Inflammatory macrophage treated with lipopolysaccharide for 4 hours (primary cell): Measurements from ENCODE around the gene HIC1.
A peak's percentile ranks its signal among the peaks of the same experiment; 100 is the strongest.

Experiments used
- DNase-seq: peaks from one replicate; pipeline ENCODE4 v3.0.0-alpha.2; 2020

Gene HIC1

DNA sequence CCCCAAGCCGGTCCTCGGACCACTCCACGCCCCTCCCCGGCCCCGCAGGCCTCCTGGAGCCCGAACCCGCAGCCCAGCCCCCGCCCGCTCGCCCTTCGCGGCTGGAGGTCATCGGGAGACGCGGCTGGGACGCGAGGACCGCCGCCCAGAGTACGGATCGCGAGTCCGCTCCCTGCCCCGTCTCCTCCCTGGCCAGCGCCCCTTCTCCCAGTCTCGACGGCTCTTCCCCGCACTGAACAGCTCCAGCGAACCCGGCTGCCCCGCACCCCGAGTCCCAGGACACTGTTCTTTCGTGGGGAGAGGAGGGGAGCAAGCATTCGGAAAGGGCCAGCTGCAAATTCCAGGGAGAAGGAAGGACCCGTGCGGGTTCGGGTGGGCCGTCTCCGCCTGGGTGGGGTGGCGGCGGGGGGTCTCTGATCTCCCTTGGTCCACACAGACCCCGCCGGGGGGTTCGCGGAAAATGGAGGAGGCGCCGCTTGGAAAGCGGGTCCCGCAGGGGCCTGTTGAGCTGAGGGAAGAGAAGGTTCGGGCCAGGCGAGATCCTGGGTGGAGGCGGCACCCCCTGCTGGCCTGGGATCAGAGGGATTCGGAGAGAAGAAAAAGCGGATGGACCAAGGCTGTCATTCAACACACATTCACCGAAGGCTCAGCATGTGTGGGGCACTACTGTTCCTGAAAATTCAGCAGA, 29.1 kb upstream of the HIC1 start:
- DNase-seq, result peak; percentile 57

DNA sequence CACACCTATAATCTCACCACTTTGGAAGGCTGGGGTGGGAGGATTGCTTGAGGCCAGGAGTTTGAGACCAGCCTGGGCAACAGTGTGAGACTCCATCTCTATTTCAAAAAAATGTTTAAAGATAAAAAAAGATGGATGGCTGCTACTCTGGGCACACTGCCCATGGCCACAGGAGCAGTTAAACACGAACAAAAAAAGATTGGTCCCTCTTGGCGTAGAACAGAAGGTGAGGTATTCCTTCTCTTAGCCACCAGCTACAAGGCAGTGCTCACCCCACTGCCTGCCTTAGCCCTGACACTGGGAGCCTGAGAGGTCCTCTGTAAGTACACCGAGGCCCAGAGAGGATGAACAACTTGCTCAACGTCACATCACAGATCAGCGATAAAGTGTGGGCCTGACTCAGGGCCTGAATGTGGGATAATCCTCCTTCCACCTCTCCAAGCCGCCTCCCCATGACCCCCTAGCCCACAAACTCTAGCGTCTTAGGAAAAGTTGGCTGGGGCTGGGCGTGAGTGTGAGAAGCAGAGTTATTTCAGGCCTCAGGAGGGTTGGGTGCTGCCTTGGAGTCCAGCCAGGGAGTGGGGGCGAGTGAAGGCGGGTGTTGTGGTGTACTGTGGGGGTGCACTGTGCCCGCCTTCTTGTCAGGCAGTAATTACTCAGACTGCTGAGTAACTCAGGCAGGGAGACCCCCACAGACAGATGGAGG, 27.2 kb upstream of the HIC1 start:
- no peak for DNase-seq

DNA sequence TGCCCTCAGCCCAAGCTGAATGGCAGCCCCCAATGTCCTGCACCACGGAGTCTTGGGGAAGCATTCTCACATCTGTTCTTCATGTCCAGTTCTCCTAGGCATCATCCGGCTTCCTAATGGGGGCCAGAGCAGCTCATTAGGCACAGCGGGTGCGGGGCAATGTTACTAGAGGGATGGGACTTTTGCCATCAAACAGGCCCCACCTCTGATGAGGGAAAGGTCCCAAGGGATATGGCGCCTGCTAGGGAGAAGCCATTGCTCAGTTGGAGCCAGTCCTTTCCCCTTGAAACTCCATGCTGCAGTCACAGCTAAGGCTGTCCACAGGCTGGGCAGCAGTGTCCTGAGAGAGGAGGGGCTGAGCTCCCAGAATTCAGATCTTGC, 26.7 kb upstream of the HIC1 start:
- no peak for DNase-seq

DNA sequence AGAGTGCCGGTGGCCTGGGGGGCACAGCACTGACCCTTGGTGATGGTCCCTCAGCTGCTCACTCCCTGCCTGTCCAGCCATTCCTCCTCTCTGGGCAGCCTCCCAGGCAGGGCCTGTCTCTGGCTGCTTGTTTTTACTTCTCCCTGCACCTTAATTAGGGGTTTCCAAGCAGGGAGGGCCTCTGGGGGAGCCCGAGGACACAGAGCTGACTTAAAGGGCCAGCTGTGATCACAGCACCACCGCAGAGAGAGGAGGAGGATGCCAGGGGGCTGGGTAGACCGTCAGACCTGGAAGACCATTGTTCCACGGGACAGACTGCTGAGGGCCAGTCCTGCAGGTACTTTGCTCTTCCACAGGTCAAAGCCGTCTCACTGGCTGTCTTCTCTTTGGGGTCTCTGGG, 26.2 kb upstream of the HIC1 start:
- DNase-seq, result no peak

DNA sequence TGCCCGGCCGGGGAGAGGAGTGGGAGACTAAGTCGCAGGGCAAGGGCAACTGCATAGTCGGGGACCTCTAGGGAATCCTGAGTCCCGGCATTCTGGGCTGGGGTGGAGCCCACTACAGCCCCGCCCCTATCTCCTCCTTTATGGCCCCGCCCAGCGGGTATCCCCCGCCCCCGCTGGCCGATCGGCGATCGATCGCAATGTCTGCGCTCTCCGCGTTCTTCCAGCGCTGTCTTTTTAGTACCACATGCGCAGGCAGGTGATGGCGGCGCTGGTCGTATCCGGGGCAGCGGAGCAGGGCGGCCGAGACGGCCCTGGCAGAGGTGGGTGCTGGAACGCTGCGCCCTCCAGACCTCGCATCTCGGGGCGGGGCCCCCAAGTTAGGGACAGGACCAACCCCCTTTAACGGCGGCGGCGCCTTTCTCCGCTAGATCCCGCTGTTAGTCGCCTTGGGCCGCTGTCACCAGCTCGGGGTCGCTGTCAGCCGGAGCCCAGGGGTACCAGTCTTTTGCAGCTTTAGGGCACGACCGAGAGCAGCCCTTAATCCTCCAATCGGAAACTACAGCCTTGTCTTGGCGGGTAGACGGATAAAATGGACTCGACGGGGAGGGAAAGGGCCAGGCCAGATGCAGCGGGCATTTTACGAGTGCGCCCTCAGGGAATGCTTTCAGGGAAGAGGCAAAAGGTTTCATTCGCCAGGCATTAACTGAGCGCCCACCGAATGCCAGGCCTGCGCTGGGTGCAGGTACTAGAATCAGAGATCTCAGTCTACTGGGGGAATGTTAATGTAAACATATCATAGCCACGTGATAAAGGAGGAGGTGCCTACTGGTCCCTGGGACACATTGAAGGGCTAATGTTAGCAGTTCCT, 24.8 kb upstream of the HIC1 start, which contains the start of gene DPH1:
Gene DPH1 (plus strand): TSS at position 243 of the 868 bp plus-strand sequence. CDS start 17 bp downstream, at position 260.
- peak; percentile 89 for DNase-seq

DNA sequence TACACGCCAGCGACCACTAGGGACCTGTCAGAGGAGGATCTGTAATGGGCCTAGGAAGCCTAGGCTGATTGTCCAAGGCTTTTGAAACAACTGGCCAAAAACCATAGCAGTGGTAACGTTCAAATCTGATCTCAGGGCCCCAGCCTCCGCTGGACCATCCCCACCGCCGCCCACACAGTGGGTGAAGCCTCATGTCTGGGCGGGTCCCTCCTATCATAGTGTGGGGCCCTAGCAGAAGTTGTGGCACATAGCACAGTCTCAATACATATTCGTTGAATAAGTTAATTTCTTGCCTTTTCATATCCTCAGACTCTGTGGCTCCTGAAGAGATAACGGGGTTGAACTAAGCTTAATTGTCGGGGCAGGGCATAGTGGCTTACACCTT, 24.1 kb upstream of the HIC1 start:
- DNase-seq, result no peak

DNA sequence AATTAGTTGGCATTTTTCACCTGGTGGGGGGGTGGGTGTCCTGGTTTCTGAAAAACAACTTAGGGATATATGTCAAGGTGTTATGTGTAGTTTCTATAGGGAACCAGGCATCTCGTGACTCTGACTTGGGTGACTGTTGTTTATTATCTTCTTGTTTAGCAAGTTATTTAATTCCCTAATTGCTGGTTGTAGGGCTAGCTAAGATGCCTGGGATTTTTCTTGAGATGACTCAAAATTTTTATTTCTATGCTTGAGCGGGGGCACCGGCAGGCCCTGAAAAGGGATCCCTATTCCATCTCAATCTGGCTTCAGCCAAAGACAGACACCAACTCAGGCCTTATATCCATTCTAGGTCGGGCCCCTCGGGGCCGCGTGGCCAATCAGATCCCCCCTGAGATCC, 21.8 kb upstream of the HIC1 start:
- DNase-seq, result no peak

DNA sequence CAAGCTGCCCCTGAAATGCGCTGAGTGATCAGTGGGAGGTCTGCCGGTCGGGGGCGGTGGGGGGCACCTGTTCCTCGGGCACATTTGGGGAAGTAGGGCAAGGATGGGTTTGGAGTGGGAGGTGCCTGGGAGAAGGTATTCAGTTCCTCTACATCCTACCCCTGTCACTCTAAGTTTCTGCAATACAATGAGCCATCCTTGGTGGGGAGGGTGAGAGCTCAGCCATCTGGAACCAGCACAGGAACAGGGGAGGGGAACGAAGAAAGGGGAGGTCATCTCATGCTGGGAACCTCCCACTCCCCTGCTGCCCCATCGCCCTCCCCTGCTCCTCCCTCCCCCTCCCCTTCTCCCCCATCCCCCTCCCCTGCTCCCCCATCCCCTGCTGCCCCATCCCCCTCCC, 20.7 kb upstream of the HIC1 start:
- DNase-seq, result no peak

DNA sequence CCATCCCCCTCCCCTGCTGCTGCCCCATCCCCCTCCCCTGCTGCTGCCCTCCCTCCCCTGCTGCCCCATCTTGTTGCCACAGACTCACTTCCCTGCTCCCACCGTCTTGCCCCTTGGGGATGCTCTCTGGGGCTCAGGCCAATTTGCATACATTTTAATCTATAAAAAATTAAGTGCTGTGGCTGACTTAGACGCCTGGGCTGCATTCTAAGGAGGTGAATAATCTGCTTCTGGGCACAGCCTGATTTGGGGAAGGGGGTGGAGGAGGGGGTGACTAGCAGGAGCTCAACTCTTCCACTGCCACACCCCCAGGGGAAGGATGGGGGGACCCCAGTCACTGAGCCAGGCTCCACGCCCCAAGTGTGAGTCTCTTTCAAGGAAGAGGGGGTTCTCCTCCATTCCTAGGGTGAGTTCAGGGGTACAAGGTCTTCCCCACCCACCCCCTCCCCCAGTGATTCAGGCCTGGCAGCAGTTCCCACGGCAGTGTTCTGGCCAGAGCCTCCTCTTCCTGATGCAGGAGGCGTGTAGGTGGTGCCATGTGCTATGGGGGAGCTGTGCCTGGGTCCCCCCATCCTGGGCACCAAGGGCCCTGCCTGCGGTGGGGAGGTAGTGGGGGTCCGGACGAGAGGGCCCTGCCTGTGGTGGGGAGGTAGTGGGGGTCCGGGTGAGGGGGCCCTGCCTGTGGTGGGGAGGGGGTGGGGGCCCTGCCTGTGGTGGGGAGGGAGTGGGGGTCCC, 19.9 kb upstream of the HIC1 start:
- DNase-seq, result no peak

DNA sequence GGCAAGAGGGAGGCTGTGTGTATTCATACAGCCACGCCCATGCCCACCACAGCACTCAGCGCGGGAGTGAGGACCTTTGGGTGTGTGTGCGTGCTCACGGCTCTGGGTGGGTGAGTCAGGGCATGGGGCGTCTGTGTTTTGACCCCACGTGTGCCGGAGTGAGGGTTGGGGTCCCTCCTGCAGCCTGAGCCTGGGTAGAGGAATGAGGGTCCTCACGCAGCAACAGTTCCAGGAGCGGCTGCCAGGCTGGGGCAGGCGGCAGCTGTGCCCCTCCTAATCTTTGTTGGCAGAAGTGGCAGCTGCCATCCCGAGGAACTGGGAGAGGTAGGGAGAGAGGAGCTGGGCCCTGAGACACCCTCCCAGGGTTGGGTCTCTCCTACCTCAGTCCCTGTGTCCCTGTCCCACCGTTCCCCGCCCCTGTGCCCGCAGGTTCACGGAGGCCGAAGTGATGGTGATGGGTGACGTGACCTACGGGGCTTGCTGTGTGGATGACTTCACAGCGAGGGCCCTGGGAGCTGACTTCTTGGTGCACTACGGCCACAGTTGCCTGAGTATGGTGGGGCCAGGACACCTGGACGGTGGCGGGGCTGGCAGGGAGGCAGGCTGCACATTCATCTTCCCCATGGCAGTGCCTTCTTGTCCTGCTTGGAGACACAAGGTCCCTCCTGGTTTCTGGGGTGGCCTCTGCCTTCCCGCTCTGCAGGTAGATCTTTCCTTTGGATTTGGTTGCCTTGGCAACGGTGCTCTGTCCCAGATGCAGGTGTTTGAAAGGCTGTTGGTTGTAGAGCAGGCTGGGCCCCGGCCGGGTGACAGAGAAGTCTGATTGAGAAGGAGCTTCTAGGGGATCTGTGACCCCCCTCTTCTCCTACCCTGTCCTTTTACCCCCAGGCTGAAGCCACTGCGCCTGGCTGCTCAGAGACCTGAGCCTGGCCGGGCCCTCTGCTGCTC, 19.1 kb upstream of the HIC1 start:
- DNase-seq, result no peak

DNA sequence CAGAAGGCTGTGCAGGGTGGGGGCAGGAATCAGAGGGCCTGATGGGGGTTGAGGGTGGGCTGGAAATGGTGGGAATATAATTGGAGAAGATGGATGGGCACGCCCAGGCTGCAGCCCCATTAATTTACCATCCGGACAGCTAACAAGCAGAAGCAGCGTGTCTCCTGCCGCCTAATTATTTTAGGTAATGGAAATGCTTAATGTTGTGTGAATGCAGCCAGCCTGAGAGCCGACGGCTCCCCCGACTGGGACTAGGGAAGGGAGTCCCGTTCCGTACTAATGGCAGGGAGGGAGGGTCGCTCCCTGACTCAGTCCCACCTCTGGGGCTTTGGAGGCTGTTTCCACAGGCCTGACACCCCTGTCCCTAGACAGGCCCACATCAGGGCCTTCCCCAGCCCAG, 17.7 kb upstream of the HIC1 start:
- DNase-seq, result no peak

DNA sequence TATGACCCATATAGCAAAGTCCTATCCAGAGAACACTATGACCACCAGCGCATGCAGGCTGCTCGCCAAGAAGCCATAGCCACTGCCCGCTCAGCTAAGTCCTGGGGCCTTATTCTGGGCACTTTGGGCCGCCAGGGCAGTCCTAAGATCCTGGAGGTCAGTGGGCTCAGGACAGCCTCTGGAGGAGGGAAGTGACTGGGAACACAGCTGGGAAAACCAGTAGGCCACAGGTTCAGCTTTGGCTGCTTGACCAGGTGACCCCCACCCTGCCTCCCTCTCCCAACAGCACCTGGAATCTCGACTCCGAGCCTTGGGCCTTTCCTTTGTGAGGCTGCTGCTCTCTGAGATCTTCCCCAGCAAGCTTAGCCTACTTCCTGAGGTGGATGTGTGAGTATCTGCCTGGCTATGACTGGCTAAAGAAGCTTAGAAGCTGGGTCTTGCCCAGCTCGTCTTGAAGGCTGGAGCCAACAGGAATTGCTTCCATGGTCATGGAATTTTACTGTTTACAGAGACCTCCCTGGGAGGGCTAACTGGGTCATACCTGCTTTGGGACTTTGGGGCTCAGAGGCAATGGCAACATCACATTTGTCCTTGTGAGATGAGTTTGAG, 14.6 kb upstream of the HIC1 start:
- no peak for DNase-seq

DNA sequence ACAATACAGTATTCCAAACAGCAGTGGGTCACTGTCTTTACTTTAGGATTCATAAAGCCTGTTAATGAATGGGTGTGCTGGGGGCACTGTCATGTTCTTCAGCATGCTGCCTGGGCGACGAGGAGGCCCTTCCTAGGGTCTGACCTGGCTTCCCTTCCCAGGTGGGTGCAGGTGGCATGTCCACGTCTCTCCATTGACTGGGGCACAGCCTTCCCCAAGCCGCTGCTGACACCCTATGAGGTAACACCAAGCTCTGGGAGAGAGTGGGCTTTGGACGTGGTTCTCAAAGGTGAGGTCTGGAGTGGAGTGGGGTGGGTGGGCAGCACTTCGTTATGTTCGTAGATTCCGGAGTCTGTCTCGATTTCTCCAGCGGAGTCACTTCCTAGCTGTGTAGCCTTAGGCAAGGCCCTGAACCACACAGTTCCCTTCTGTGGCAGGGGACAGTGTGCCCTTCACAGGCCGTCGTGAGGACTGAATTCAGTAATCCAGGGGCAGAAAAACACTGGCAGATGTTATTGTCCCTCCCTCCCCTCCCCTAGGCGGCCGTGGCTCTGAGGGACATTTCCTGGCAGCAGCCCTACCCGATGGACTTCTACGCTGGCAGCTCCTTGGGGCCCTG, 13.9 kb upstream of the HIC1 start:
- DNase-seq, result no peak

DNA sequence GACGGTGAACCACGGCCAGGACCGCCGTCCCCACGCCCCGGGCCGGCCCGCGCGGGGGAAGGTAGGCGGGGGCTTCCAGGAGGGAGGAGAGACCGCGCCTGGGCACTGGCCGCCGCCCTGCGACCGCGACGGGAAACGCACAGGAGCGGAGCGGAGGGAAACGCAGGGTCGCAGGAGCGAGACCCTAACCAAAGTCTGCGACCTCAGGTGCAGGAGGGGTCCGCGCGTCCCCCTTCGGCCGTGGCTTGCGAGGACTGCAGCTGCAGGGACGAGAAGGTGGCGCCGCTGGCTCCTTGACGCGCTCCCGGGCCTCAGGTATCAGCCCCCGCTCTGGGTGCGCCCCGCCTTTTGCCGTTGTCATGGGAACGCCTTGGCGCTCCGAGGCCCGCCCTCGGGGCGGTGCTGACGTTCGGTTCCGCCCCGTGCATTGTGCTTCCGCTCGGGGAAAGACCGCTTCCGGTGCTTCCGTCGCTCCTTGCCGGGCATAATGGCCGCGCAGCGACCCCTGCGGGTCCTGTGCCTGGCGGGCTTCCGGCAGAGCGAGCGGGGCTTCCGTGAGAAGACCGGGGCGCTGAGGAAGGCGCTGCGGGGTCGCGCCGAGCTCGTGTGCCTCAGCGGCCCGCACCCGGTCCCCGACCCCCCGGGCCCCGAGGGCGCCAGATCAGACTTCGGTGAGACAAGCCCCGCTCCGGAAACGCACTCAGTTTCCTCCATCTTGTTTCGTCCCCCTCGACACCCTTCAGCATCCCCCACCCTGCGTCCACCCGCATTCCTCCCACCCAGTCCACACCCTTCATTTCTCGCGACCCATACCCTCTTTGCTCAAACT, 13.1 kb upstream of the HIC1 start, which contains the start of gene OVCA2:
Gene OVCA2 (plus strand): TSS at position 462 of the 829 bp plus-strand sequence. CDS start 26 bp downstream, at position 488.
- peak; percentile 94 for DNase-seq

DNA sequence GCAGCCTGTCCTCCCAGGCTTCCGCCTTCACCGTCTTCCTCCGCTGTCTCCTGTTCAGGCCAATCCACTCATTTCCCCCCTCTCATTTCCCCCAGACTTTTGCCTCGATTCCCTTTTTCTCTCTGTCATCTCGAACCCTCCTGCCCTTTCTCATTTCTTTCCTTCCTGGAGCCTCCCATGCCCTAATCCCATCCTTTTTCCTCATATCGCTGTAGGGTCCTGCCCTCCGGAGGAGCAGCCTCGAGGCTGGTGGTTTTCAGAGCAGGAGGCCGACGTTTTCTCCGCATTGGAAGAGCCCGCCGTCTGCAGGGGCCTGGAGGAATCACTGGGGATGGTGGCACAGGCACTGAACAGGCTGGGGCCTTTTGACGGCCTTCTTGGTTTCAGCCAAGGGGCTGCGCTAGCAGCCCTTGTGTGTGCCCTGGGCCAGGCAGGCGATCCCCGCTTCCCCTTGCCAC, 12.5 kb upstream of the HIC1 start:
- DNase-seq, result no peak

DNA sequence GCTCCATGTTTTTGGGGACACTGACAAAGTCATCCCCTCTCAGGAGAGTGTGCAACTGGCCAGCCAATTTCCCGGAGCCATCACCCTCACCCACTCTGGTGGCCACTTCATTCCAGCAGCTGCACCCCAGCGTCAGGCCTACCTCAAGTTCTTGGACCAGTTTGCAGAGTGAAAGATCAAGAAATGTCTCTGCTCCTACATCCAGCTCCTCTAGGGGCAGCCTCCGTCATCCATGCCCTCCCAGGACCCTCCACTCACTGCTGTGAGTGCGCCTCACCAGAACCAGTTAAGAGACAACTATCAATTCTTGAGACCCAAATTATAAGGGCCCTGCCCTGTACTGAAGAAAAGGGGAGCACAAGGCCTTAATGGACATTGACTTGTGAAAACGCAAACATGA, 12.0 kb upstream of the HIC1 start:
- no peak for DNase-seq

DNA sequence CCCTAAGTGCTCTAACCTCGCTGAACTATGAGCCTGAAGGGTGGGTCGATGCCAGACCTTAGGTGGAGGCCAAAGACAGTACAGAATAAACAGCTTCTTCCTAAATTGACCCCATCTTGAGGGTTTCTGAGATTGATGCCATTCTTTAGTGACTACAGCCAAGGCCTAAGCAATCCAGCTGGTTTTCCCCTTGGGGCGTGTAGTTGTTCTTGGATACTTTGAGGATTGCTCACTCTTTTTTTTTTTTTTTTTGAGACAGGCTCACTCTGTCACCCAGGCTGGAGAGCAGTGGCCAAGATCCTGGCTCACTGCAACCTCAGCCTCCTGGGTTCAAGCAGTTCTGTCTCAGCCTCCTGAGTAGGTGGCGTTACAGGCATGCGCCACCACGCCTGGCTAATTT, 11.1 kb upstream of the HIC1 start:
- DNase-seq, result no peak

DNA sequence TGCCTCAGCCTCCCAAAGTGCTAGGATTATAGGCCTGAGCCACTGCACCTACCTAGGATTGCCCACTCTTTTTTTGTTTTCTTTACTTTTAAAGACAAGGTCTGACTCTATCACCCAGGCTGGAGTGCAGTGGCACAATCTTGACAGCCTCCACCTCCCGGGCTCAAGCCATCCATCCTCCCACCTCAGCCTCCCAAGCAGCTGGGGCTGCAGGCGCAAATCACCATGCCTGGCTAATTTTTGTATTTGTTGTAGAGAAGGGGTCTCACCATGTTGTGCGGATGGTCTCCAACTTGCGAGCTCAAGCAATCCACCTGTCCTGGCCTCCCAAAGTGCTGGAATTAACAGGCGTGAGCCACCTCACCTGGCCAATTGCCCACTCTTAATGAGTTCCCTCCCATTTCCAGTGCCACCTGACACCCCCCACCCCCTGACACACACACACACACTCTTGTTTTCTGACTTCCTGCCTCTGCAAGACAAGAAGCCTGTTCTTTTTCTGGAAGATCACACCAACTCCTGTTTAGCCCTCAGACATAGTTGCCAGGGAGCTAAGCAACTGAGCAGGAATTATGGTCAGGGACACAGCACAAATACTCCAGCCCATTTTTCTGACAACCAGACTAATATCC, 10.5 kb upstream of the HIC1 start:
- DNase-seq, result no peak

DNA sequence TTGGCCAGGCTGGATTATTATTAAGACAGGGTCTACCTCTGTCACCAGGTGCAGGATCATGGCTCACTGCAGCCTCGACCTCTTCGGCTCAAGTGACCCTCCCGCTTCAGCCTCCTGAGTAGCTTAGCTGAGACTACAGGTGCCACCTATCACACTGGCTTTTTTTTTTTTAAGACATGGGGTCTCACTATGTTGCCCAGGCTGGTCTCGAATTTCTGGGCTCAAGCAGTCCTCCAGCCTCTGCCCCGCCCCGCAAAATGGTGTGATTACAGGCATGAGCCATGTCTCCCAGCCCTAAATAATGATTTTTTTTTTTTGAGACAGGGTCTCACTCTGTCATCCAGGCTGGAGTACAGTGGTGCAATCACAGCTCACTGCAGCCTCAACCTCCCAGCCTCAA, 7.3 kb upstream of the HIC1 start:
- no peak for DNase-seq
